HepG2 (cell line): ENCODE results near the gene NDEL1. TPM values are rescaled to one million over a fixed set of nuclear protein-coding genes. Genes with fewer than 3 reads are reported as not detected.
A peak's percentile ranks its signal among the peaks of the same experiment; 100 is the strongest.

Experiments used
- ATF7 ChIP-seq, 2 experiments: fragments of 450-650 bp in 1 of 2; sonication (generic) in 1 of 2; formaldehyde crosslinking in 1 of 2; IDR thresholded peaks; 2 replicates each; pipeline versions ENCODE4 v1.4.0 to v1.6.1; 2016 to 2020; ENCODE audit warnings: antibody characterized with exemption in 1 of 2, mild to moderate bottlenecking in 1 of 2, missing genetic modification reagents in 1 of 2
- GABPA ChIP-seq, 2 experiments: IDR thresholded peaks; 2 replicates each; pipeline ENCODE4 v1.6.1; 2011 to 2016; ENCODE audit warnings: low read depth in 2 of 2, low read length in 1 of 2, missing biosample characterization in 1 of 2, missing genetic modification characterization in 1 of 2
- GTF2F1 ChIP-seq: fragments of 150-350 bp; IDR thresholded peaks from 2 replicates; pipeline ENCODE4 v1.6.1; 2014; ENCODE audit warnings: low read length
- HHEX ChIP-seq: IDR thresholded peaks from 2 replicates; pipeline ENCODE4 v1.6.1; 2016; ENCODE audit warnings: control low read depth
- KLF6 ChIP-seq: IDR thresholded peaks from 2 replicates; pipeline ENCODE4 v1.8.0; 2016; ENCODE audit warnings: missing biosample characterization, missing genetic modification reagents
- LBX2 ChIP-seq: sonication (generic); formaldehyde crosslinking; IDR thresholded peaks from 2 replicates; pipeline ENCODE4 v1.5.0; 2020; ENCODE audit warnings: missing genetic modification reagents, mild to moderate bottlenecking, borderline replicate concordance
- MIXL1 ChIP-seq: IDR thresholded peaks from 2 replicates; pipeline ENCODE4 v1.6.1; 2016
- MLX ChIP-seq: IDR thresholded peaks from 2 replicates; pipeline ENCODE4 v1.6.1; 2016
- NR2F6 ChIP-seq, 2 experiments: IDR thresholded peaks; 2 replicates each; pipeline ENCODE4 v1.6.1; 2016; ENCODE audit warnings: antibody characterized with exemption in 1 of 2, mild to moderate bottlenecking in 1 of 2
- POLR2G ChIP-seq: fragments of 200-400 bp; formaldehyde crosslinking; IDR thresholded peaks from 2 replicates; pipeline ENCODE4 v1.6.1; 2018; ENCODE audit warnings: mild to moderate bottlenecking, low read depth, low read length, moderate library complexity
- SALL1 ChIP-seq: sonication (generic); formaldehyde crosslinking; IDR thresholded peaks from 2 replicates; pipeline ENCODE4 v1.8.0; 2022; ENCODE audit warnings: mild to moderate bottlenecking, missing genetic modification reagents
- ZNF34 ChIP-seq: sonication (generic); formaldehyde crosslinking; IDR thresholded peaks from 2 replicates; pipeline ENCODE4 v1.4.0; 2020; ENCODE audit warnings: mild to moderate bottlenecking, missing genetic modification reagents, borderline replicate concordance
- ZNF558 ChIP-seq: sonication (generic); formaldehyde crosslinking; IDR thresholded peaks from 2 replicates; pipeline ENCODE4 v1.9.0; 2022; ENCODE audit warnings: mild to moderate bottlenecking, missing genetic modification reagents, borderline replicate concordance
- ZNF589 ChIP-seq: sonication (generic); formaldehyde crosslinking; conservative IDR thresholded peaks from 2 replicates; pipeline ENCODE4 v1.8.0; 2022; ENCODE audit warnings: mild to moderate bottlenecking, moderate library complexity, missing genetic modification reagents
- ZNF614 ChIP-seq: IDR thresholded peaks from 2 replicates; pipeline ENCODE4 v1.6.1; 2018; ENCODE audit warnings: missing biosample characterization, missing genetic modification reagents, inconsistent platforms, borderline replicate concordance
- ZSCAN20 ChIP-seq: sonication (generic); formaldehyde crosslinking; IDR thresholded peaks from 2 replicates; pipeline ENCODE4 v1.4.0; 2020; ENCODE audit warnings: missing genetic modification reagents, mild to moderate bottlenecking, borderline replicate concordance
- polyA plus RNA-seq, 8 experiments: library from polyadenylated mRNA; depleted of rRNA in 3 of 8; stranded (reverse) in 7 of 8; unstranded in 1 of 8; fragments of >200 nt; fragmentation: Illumina TruSeq in 4 of 8; extraction: Trizol in 4 of 8; gene quantifications; 2 replicates each; pipeline versions ENCODE4 v1.2.1 to v1.2.3, GENCODE V29; 2011 to 2016; ENCODE audit warnings: low read depth in 4 of 8, missing spikeins in 1 of 8, mixed read lengths in 1 of 8; ENCODE audit not compliant: insufficient read depth in 1 of 8
- total RNA-seq, 5 experiments: library from RNA; depleted of rRNA; stranded (reverse); fragments of >200 nt; fragmentation: Illumina TruSeq; extraction: Trizol; gene quantifications; 2 replicates each; pipeline ENCODE4 v1.2.3, GENCODE V29; 2016; ENCODE audit warnings: low read depth in 1 of 5
- TF ChIP-seq, protein P1 (sequence below): sonication (generic); formaldehyde crosslinking; IDR thresholded peaks from 2 replicates; pipeline ENCODE4 v1.4.0; 2020; ENCODE audit warnings: mild to moderate bottlenecking, missing genetic modification reagents, borderline replicate concordance
- TF ChIP-seq, protein P2 (sequence below): sonication (generic); formaldehyde crosslinking; IDR thresholded peaks from 2 replicates; pipeline ENCODE4 v1.8.0; 2022; ENCODE audit warnings: missing genetic modification reagents, mild to moderate bottlenecking, borderline replicate concordance
- TF ChIP-seq, protein P3 (sequence below): sonication (generic); formaldehyde crosslinking; IDR thresholded peaks from 2 replicates; pipeline ENCODE4 v1.4.0; 2020; ENCODE audit warnings: missing genetic modification reagents

The NDEL1 gene
- total and polyA plus RNA-seq, 2 of the 13 experiments (the other 11 are each of a cell fraction or from before 2014, with no cell fraction given) = 59.8 to 153 TPM

DNA sequence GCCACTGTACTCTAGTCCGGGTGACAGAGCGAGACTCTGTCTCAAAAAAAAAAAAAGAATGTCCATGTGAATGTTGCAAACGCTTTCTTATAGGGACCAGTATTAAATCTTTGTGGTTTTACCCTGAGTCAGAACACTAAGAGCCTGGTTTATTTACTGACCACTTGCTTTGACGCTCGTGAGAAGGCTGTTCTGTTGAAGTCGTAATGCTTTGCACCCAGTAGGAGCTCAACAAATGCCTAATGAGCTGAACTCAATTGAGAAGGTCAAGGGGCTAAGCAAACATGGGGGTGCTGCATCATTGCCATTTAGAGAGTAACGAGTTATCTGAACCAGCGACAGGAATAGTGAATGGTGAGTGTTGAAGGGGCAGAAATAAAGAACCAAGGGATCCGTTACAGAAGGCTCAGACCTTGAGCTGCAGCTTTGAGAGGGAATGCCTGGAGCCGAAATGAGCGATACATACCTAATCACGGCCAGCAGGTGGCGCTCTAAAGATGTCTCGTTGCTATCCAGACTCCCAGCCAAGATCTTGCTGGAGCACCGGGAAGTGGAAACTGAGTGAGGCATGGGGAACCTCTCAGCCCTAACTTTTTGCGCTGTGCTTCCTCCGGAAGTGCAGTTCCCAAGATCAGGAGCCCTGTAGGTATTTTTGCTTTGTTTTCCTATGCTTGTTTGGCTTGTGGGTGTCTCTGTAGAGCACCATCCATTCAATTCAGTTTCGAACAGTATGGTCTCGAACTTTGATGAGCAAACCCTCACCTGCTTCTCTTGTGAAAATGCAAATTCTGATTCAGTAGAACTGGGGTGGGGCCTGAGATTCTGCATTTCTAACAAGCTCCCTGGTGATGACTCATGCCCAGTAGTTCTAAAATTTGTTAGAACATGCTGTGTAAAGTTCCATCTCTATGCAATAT lies 25.5 kb upstream of the NDEL1 start (continued):
- TF ChIP-seq LBX2 (CRISPR knock-in tag) (no peak), KLF6 (CRISPR knock-in tag) (no peak), MLX (no peak), ATF7 (IDR thresholded peaks at IDR 0.05) (no peak), ATF7 (CRISPR knock-in tag; IDR thresholded peaks at IDR 0.05) (no peak), GTF2F1 (no peak), POLR2G (no peak), ZNF614 (peak; percentile 58; the same call in 1 of the 2 replicates), ZSCAN20 (no peak), GABPA (IDR thresholded peaks at IDR 0.05; ENCODE audit: low read depth, low read length) (no peak), GABPA (CRISPR knock-in tag; IDR thresholded peaks at IDR 0.05; ENCODE audit: low read depth) (peak; percentile 30; the same call in 1 of the 2 replicates), HHEX (CRISPR knock-in tag) (no peak), ZNF558 (CRISPR knock-in tag) (no peak), NR2F6 (IDR thresholded peaks at IDR 0.05) (no peak), NR2F6 (CRISPR knock-in tag; IDR thresholded peaks at IDR 0.05) (peak; percentile 60), ZNF34 (CRISPR knock-in tag) (no peak), ZNF589 (no peak), MIXL1 (CRISPR knock-in tag) (0 out of 2 replicates have a peak, but pooled peaks have one; percentile 32), SALL1 (peak; percentile 63; the same call in 1 of the 2 replicates)
- TF ChIP-seq, protein P1, sequence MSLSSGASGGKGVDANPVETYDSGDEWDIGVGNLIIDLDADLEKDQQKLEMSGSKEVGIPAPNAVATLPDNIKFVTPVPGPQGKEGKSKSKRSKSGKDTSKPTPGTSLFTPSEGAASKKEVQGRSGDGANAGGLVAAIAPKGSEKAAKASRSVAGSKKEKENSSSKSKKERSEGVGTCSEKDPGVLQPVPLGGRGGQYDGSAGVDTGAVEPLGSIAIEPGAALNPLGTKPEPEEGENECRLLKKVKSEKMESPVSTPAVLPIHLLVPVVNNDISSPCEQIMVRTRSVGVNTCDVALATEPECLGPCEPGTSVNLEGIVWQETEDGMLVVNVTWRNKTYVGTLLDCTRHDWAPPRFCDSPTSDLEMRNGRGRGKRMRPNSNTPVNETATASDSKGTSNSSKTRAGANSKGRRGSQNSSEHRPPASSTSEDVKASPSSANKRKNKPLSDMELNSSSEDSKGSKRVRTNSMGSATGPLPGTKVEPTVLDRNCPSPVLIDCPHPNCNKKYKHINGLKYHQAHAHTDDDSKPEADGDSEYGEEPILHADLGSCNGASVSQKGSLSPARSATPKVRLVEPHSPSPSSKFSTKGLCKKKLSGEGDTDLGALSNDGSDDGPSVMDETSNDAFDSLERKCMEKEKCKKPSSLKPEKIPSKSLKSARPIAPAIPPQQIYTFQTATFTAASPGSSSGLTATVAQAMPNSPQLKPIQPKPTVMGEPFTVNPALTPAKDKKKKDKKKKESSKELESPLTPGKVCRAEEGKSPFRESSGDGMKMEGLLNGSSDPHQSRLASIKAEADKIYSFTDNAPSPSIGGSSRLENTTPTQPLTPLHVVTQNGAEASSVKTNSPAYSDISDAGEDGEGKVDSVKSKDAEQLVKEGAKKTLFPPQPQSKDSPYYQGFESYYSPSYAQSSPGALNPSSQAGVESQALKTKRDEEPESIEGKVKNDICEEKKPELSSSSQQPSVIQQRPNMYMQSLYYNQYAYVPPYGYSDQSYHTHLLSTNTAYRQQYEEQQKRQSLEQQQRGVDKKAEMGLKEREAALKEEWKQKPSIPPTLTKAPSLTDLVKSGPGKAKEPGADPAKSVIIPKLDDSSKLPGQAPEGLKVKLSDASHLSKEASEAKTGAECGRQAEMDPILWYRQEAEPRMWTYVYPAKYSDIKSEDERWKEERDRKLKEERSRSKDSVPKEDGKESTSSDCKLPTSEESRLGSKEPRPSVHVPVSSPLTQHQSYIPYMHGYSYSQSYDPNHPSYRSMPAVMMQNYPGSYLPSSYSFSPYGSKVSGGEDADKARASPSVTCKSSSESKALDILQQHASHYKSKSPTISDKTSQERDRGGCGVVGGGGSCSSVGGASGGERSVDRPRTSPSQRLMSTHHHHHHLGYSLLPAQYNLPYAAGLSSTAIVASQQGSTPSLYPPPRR (CRISPR knock-in tag) = no peak
- TF ChIP-seq, protein P2, sequence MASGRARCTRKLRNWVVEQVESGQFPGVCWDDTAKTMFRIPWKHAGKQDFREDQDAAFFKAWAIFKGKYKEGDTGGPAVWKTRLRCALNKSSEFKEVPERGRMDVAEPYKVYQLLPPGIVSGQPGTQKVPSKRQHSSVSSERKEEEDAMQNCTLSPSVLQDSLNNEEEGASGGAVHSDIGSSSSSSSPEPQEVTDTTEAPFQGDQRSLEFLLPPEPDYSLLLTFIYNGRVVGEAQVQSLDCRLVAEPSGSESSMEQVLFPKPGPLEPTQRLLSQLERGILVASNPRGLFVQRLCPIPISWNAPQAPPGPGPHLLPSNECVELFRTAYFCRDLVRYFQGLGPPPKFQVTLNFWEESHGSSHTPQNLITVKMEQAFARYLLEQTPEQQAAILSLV (CRISPR knock-in tag) = peak; percentile 42; the same call in 1 of the 2 replicates
- TF ChIP-seq, protein P3, sequence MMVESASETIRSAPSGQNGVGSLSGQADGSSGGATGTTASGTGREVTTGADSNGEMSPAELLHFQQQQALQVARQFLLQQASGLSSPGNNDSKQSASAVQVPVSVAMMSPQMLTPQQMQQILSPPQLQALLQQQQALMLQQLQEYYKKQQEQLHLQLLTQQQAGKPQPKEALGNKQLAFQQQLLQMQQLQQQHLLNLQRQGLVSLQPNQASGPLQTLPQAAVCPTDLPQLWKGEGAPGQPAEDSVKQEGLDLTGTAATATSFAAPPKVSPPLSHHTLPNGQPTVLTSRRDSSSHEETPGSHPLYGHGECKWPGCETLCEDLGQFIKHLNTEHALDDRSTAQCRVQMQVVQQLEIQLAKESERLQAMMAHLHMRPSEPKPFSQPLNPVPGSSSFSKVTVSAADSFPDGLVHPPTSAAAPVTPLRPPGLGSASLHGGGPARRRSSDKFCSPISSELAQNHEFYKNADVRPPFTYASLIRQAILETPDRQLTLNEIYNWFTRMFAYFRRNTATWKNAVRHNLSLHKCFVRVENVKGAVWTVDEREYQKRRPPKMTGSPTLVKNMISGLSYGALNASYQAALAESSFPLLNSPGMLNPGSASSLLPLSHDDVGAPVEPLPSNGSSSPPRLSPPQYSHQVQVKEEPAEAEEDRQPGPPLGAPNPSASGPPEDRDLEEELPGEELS (CRISPR knock-in tag) = no peak
